Endothelial cell of umbilical vein (primary cell): ENCODE measurements around the gene MRPL12.

Experiments
- POLR2A ChIP-seq: IDR thresholded peaks from 2 replicates; pipeline ENCODE4 v1.6.1; 2012; ENCODE audit warnings: low read depth, mild to moderate bottlenecking, control low read depth, low read length
- TF ChIP-seq, protein P1 (sequence below), 2 donors: IDR thresholded peaks; 1 replicate in 1 of 2; 2 replicates in 1 of 2; pipeline ENCODE4 v1.5.1; 2011; ENCODE audit warnings: low read length in 2 of 2, mild to moderate bottlenecking in 2 of 2, moderate library complexity in 2 of 2, control low read depth in 1 of 2, inconsistent platforms in 1 of 2, low read depth in 1 of 2; ENCODE audit not compliant: insufficient read depth in 1 of 2; ENCODE audit errors: extremely low read depth in 1 of 2

DNA sequence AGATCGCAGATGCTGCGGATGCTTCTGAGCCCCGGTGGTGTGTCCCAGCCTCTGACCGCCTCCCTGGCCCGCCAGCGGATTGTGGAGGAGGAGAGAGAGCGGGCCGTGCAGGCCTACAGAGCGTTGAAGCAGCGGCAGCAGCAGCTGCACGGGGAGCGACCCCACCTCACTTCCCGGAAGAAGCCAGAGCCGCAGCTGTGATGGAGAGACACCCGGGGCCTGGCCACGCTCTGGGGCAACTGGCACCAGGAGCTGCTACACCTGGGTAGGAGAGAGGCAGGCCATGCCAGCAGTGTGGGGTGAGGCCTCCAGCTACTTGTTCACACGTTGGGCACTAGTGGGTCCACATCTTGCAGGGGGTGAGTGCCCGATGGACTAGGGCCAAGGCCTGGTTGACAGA, 30.7 kb upstream of the MRPL12 start:
- TF ChIP-seq POLR2A = no peak
- TF ChIP-seq, protein P1, sequence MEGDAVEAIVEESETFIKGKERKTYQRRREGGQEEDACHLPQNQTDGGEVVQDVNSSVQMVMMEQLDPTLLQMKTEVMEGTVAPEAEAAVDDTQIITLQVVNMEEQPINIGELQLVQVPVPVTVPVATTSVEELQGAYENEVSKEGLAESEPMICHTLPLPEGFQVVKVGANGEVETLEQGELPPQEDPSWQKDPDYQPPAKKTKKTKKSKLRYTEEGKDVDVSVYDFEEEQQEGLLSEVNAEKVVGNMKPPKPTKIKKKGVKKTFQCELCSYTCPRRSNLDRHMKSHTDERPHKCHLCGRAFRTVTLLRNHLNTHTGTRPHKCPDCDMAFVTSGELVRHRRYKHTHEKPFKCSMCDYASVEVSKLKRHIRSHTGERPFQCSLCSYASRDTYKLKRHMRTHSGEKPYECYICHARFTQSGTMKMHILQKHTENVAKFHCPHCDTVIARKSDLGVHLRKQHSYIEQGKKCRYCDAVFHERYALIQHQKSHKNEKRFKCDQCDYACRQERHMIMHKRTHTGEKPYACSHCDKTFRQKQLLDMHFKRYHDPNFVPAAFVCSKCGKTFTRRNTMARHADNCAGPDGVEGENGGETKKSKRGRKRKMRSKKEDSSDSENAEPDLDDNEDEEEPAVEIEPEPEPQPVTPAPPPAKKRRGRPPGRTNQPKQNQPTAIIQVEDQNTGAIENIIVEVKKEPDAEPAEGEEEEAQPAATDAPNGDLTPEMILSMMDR (IDR thresholded peaks at IDR 0.05; ENCODE audit: extremely low read depth in 1 of 2, insufficient read depth in 1 of 2, low read depth in 1 of 2, low read length in 2 of 2) = no peak
